Panc1 (cell line): Measurements from ENCODE around the gene FXYD7. TPM values are rescaled to one million over a fixed set of nuclear protein-coding genes. Genes with fewer than 3 reads are reported as not detected.

Experiments
- ATAC-seq: fragments of 200-7000 bp; cut with Tn5 transposase; 2 replicates; pipeline ENCODE4 v1.9.1; 2020; ENCODE audit warnings: mild to moderate bottlenecking, moderate library complexity
- BruUV-seq: library from RNA; stranded (reverse); fragments of 400-500 nt; replicated peaks from 2 replicates; lab custom pipeline; 2021; lab: Mats Ljungman, UMichigan
- CTCF ChIA-PET: fragments of 300-600 bp; sonication (Branson Sonifier 250); formaldehyde crosslinking; loops from one replicate; lab custom pipeline; 2022; ENCODE audit warnings: antibody characterized with exemption; lab: Charles Lee
- POLR2A ChIA-PET: fragments of 300-600 bp; sonication (Branson Sonifier 250); formaldehyde crosslinking; loops from one replicate; lab custom pipeline; 2022; ENCODE audit warnings: antibody characterized with exemption; lab: Charles Lee
- DNase-seq: peaks from one replicate; pipeline ENCODE4 v3.0.0-alpha.2; 2010; ENCODE audit warnings: low read depth, low spot score
- H3K27ac ChIP-seq: 2 replicates; pipeline ENCODE4 v1.5.1; 2011; ENCODE audit warnings: mild to moderate bottlenecking, low read length, inconsistent platforms
- H3K27me3 ChIP-seq: fragments of 200-500 bp; sonication (Bioruptor generic); 2 replicates; pipeline ENCODE4 v1.6.0; 2014; ENCODE audit warnings: low read length, inconsistent platforms; ENCODE audit not compliant: control insufficient read depth, insufficient read depth
- H3K36me3 ChIP-seq: fragments of 200-500 bp; sonication (Bioruptor generic); 2 replicates; pipeline ENCODE4 v1.5.1; 2014; ENCODE audit warnings: inconsistent platforms, mild to moderate bottlenecking, low read length, moderate library complexity; ENCODE audit not compliant: control insufficient read depth, insufficient read depth
- H3K4me1 ChIP-seq: 2 replicates; pipeline ENCODE4 v1.5.1; 2011; ENCODE audit warnings: inconsistent platforms, mild to moderate bottlenecking, low read length, moderate library complexity; ENCODE audit not compliant: control insufficient read depth, insufficient read depth
- H3K4me3 ChIP-seq, 2 experiments: 2 replicates each; pipeline ENCODE4 v1.5.1; 2011 to 2012; ENCODE audit warnings: low read depth in 2 of 2, low read length in 2 of 2, mild to moderate bottlenecking in 2 of 2, inconsistent platforms in 1 of 2, moderate library complexity in 1 of 2
- H3K9me3 ChIP-seq: fragments of 200-500 bp; sonication (Bioruptor generic); 2 replicates; pipeline ENCODE4 v1.5.1; 2014; ENCODE audit warnings: low read depth, mild to moderate bottlenecking, inconsistent platforms, low read length, moderate library complexity; ENCODE audit not compliant: control insufficient read depth, insufficient read depth
- POLR2AphosphoS5 ChIP-seq: IDR thresholded peaks from 2 replicates; pipeline ENCODE4 v1.6.1; 2012; ENCODE audit warnings: mild to moderate bottlenecking, low read depth, low read length, moderate library complexity
- REST ChIP-seq, 2 experiments: IDR thresholded peaks; 2 replicates each; pipeline ENCODE4 v1.6.1; 2011 to 2012; ENCODE audit warnings: low read depth in 2 of 2, control low read depth in 1 of 2, low read length in 1 of 2, mild to moderate bottlenecking in 1 of 2, moderate library complexity in 1 of 2; ENCODE audit not compliant: insufficient read depth in 1 of 2
- SIN3A ChIP-seq: IDR thresholded peaks from 2 replicates; pipeline ENCODE4 v1.6.1; 2012; ENCODE audit warnings: low read depth, mild to moderate bottlenecking, low read length, moderate library complexity, borderline replicate concordance; ENCODE audit not compliant: insufficient read depth
- TCF7L2 ChIP-seq: IDR thresholded peaks from 2 replicates; pipeline ENCODE4 v1.6.1; 2011; ENCODE audit warnings: mild to moderate bottlenecking, low read depth, low read length, inconsistent platforms
- in situ Hi-C: cut with HindIII; loops from 2 replicates; pipeline ENCODE4 v1.10.0; 2016; ENCODE audit warnings: low sequenced_read_pairs, low pct_unique_long_range_greater_than_20kb
- intact Hi-C: fragments of 100-400 bp; cut with micrococcal nuclease; formaldehyde crosslinking; loops from one replicate; pipeline ENCODE4 v1.10.0; 2022; ENCODE audit not compliant: unreplicated experiment
- total RNA-seq: library from RNA; stranded (reverse); gene quantifications from one replicate; pipeline ENCODE4 v1.2.1, GENCODE V29; 2021; ENCODE audit not compliant: unreplicated experiment
- TF ChIP-seq, protein P1 (sequence below): fragments of 450-650 bp; IDR thresholded peaks from 2 replicates; pipeline ENCODE4 v1.5.1; 2017; ENCODE audit warnings: mild to moderate bottlenecking

The FXYD7 gene
- total RNA-seq, 1 experiment from 2014 or later = not detected

- in situ Hi-C loops = no loop called here
Measured at GRCh38 chr19:35169221-35169995, 26.4 kb downstream of the FXYD7 start.

GRCh38 chr19:35170359-35171061, 27.5 kb downstream of the FXYD7 start:
- TF ChIP-seq POLR2AphosphoS5 (no peak), SIN3A (no peak), REST (IDR thresholded peaks at IDR 0.05; ENCODE audit: insufficient read depth in 1 of 2, low read depth in 2 of 2, low read length in 1 of 2) (no peak), TCF7L2 (no peak)
- TF ChIP-seq, protein P1, sequence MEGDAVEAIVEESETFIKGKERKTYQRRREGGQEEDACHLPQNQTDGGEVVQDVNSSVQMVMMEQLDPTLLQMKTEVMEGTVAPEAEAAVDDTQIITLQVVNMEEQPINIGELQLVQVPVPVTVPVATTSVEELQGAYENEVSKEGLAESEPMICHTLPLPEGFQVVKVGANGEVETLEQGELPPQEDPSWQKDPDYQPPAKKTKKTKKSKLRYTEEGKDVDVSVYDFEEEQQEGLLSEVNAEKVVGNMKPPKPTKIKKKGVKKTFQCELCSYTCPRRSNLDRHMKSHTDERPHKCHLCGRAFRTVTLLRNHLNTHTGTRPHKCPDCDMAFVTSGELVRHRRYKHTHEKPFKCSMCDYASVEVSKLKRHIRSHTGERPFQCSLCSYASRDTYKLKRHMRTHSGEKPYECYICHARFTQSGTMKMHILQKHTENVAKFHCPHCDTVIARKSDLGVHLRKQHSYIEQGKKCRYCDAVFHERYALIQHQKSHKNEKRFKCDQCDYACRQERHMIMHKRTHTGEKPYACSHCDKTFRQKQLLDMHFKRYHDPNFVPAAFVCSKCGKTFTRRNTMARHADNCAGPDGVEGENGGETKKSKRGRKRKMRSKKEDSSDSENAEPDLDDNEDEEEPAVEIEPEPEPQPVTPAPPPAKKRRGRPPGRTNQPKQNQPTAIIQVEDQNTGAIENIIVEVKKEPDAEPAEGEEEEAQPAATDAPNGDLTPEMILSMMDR = no peak
- no peak overlapping the region for H3K27ac ChIP-seq
- BruUV-seq = no TSS peak
- no peaks in the 10 kb centered on the region for H3K36me3 ChIP-seq
- intact Hi-C loops (no loop called here), in situ Hi-C loops (no loop called here)
- ChIA-PET CTCF (no interaction called here), POLR2A (interaction anchor here (0.7 kb wide), 1 partner anchor 14 kb away, joined by 6 read pairs; no protein-coding TSS in a partner anchor)
- H3K4me3 ChIP-seq = no peak overlapping the region
- DNase-seq = no peak
- peaks cover 16% of the 10 kb centered on the region; the same call in 1 of the 2 replicates for H3K9me3 ChIP-seq
- no peak for ATAC-seq
- no peaks in the 10 kb centered on the region for H3K4me1 ChIP-seq
- no peaks in the 10 kb centered on the region for H3K27me3 ChIP-seq

More at GRCh38 chr19:35169221-35169995, 26.4 kb downstream of the FXYD7 start:
- CTCF ChIA-PET = no interaction called here
- H3K36me3 ChIP-seq = no peaks in the 10 kb centered on the region
- peaks cover 27% of the 10 kb centered on the region; the same call in 1 of the 2 replicates for H3K9me3 ChIP-seq
- BruUV-seq = no TSS peak
- ATAC-seq (no peak), DNase-seq (no peak)
- H3K27ac ChIP-seq = no peak overlapping the region
- H3K4me1 ChIP-seq = no peaks in the 10 kb centered on the region
- intact Hi-C loops = no loop called here
- TF ChIP-seq, protein P1 = no peak
- TF ChIP-seq REST (IDR thresholded peaks at IDR 0.05; ENCODE audit: insufficient read depth in 1 of 2, low read depth in 2 of 2, low read length in 1 of 2) = no peak
- TF ChIP-seq POLR2AphosphoS5 = no peak
- no peak for TF ChIP-seq SIN3A
- TF ChIP-seq TCF7L2 = no peak
- no peaks in the 10 kb centered on the region for H3K27me3 ChIP-seq
- POLR2A ChIA-PET = no interaction called here
- no peak overlapping the region for H3K4me3 ChIP-seq
